HG02870 (cell line): Measurements from ENCODE around the gene ERCC2.

Experiments
- ATAC-seq: cut with Tn5 transposase; IDR thresholded peaks from one replicate; pipeline ENCODE4 v1.9.1; 2021; ENCODE audit warnings: mild to moderate bottlenecking, moderate library complexity; ENCODE audit not compliant: unreplicated experiment

Gene ERCC2

GRCh38 chr19:45356760-45357444 lies 13.5 kb downstream of the ERCC2 start:
- no peak for ATAC-seq

GRCh38 chr19:45355910-45356309 lies 14.5 kb downstream of the ERCC2 start:
- no peak for ATAC-seq

DNA sequence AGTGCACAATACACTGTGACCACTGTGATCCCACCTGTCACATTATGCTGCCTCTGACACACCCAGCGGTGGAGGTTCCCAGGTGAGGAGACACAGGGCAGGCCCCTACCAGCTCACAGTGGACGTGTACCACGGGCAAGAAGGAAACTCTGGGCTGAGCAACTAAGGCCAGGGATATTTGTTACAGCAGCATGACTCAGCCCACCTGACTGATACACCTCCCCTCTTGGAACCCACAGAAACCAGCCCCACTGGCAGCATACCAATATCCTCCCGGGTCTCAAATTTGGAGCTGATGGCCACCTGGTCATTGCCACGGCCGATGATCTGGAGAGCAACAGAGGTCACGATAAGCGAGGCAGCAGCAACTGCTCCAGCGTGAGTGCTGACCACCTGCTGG lies 15.0 kb downstream of the ERCC2 start:
- no peak for ATAC-seq

DNA sequence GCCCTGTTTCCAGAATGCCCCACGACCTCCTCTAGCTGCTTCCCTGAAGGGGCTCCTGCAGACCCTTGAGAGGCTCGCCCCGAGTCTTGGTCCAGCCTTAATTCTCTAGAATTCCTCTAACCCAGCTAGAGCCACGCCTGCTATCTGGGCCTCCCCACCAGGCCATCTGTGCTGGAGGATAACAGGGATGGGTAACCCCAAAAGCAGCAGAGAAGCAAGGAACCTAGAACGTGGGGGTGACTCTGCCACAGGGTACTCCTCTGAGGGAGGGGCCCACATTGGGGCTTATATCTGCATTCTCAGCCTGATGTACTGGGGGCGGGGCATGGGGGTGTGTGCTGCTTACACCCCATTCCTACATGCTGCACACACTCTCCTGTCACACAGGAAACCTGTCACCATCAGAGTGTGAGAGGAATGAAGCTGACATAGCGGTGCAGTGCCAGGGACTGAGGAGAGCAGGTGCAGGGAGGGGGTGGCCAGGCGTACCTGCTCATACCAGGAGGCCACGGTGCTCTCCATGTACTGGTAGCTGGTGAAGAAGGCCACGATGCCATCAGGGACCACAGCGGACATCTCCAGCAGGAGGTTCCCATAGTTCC lies 16.0 kb downstream of the ERCC2 start:
- ATAC-seq: no peak

- no peak for ATAC-seq
Observed at GRCh38 chr19:45352914-45353796, 17.2 kb downstream of the ERCC2 start.

GRCh38 chr19:45352471-45352870 lies 17.9 kb downstream of the ERCC2 start:
- no peak for ATAC-seq

- no peak for ATAC-seq
Observed at GRCh38 chr19:45352062-45352461, 18.3 kb downstream of the ERCC2 start.

DNA sequence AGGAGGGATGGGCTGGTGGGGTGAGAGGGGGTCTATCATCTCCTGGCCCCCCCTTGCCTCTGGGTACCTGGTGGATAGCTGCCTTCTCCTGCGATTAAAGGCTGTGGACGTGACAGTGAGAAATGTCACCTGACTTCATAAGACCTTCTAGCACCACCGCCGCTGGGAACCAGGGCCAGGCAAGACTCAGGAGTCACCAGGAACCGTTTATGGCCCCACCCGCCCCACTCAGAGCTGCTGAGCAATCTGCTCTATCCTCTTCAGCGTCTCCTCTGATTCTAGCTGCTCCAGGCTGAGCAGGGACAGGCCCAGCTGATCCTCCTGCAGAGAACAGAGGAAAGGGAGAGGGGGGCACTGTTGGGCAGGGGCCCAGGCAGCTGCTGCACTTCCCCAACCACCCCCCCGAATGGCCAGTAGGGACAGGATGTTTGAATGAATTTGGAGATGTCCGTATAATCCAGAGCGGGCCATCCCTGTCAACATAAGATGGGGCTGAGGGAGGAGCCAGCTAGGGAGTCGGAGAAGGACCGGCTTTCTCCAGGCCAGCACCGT lies 18.9 kb downstream of the ERCC2 start:
- ATAC-seq: no peak

- no peak for ATAC-seq
Observed at GRCh38 chr19:45350477-45351058, 19.8 kb downstream of the ERCC2 start.

DNA sequence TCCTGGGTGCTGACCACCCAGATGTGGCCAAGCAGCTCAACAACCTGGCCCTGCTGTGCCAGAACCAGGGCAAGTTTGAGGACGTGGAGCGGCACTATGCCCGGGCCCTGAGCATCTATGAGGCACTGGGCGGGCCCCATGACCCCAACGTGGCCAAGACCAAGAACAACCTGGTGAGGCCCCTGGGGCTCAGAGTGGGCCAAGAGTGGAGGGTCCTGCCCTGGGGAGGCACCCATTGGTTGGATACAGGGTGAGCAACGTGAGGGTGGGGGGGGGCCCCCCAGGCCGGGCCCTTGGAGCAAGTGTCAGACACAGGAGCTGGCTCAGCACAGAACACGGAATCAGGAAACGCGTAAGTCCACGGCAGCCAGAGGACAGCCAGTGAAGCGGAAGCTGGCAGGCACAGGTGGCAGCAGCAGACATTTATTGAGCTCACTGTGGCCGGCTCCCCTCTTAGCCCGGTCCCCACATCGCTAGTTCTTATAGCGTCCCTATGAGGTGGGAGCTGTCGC lies 20.9 kb downstream of the ERCC2 start:
- no peak for ATAC-seq

DNA sequence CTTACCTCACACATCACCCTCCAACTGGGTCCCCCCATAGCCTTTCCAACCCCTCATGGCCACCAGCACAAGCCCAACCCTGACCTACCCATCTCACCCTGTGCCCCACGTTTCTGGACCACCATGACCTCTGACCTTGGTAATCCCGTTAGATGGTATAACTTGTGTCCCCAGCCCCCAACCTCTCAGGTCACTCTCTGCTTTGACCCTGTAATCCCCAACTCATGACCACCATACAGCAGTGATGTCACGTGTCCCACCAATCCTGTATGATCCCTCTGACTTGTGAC lies 21.3 kb downstream of the ERCC2 start:
- ATAC-seq: no peak

DNA sequence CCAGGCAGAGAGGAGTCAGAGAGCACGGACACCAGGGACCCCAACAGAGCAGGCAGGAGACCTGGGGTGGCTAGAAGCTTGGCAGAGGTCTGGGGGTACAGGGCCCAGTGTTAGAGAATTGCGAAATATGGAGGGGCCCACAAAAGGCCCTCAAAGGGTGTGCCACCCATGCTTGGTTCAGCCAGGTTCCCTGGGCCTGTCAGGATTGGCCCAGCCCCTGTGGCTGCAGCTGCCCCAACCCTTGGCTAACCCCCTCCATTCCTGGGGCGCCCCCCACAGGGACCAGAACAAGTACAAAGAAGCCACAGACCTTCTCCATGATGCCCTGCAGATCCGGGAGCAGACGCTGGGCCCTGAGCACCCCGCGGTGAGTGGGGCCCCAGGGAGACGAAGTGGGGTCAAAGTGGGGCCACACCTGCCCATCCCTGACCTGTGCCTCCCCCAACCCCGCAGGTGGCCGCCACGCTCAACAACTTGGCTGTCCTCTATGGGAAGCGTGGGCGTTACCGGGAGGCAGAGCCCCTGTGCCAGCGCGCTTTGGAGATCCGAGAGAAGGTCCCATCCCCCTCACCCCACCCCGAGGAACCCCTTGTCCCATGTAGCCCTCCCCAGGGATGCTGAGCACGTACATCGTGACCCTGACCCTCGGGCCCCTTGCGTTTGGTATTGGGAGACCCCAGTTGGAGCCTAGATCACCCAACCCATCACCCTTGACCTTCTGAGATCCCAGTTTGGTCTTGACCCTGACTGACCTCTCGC lies 21.8 kb downstream of the ERCC2 start:
- ATAC-seq: no peak

GRCh38 chr19:45347570-45348366 lies 22.6 kb downstream of the ERCC2 start:
- no peak for ATAC-seq

DNA sequence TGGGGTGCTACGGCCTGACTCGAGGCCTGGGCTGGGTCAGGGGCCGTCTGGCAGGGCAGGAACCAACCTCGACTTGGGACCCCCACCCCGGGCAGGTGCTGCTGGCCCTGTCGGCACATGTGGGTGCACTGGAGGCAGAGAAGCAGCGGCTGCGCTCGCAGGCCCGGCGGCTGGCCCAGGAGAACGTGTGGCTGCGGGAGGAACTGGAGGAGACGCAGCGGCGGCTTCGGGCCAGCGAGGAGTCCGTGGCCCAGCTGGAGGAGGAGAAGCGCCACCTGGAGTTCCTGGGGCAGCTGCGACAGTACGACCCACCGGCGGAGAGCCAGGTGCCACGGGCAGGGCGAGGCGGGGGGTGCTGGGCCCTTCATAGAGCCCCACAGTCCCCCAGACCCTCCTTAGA lies 23.9 kb downstream of the ERCC2 start:
- ATAC-seq: no peak

GRCh38 chr19:45345506-45345860 lies 24.9 kb downstream of the ERCC2 start:
- ATAC-seq: no peak

GRCh38 chr19:45344621-45345505 lies 25.5 kb downstream of the ERCC2 start:
- ATAC-seq: no peak

DNA sequence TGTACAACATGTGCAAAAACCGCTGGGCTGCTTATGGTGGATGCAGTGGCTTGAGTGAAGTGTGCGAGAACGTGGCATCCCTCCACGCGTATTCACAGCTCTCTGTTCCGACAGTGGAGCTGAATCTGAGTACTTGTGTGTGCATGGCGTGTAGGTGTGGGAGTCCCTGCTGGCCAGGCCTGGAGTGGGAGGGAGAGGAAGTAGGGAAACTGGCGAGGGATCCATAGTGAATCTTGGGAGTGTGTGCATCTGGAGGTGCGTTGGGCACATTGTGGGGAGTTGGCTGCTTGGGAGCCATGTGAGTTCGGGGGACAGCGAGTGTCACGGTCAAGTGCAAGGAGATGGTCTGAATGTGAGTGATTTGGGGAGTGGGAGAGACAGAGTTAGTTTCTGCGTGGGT lies 27.5 kb downstream of the ERCC2 start:
- ATAC-seq: no peak

GRCh38 chr19:45340899-45341453 lies 29.4 kb downstream of the ERCC2 start:
- ATAC-seq: no peak
